Endothelial cell of umbilical vein (primary cell): ENCODE measurements around the gene CELF2.

Source experiments
- CTCF ChIP-seq, 2 donors: IDR thresholded peaks; 1 replicate in 1 of 2; 2 replicates in 1 of 2; pipeline ENCODE4 v1.5.1; 2011; ENCODE audit warnings: low read length in 2 of 2, mild to moderate bottlenecking in 2 of 2, moderate library complexity in 2 of 2, control low read depth in 1 of 2, inconsistent platforms in 1 of 2, low read depth in 1 of 2; ENCODE audit not compliant: insufficient read depth in 1 of 2; ENCODE audit errors: extremely low read depth in 1 of 2
- MAX ChIP-seq: IDR thresholded peaks from 2 replicates; pipeline ENCODE4 v1.6.1; 2011; ENCODE audit not compliant: insufficient read depth, insufficient read length
- MYC ChIP-seq: IDR thresholded peaks from one replicate; pipeline ENCODE4 v1.6.1; 2011; ENCODE audit warnings: mild to moderate bottlenecking, low read depth, low read length
- POLR2A ChIP-seq: IDR thresholded peaks from 2 replicates; pipeline ENCODE4 v1.6.1; 2012; ENCODE audit warnings: low read depth, mild to moderate bottlenecking, control low read depth, low read length

- TF ChIP-seq CTCF (IDR thresholded peaks at IDR 0.05; ENCODE audit: extremely low read depth in 1 of 2, insufficient read depth in 1 of 2, low read depth in 1 of 2, low read length in 2 of 2): no peak
- no peak for TF ChIP-seq POLR2A
- TF ChIP-seq MYC: no peak
- TF ChIP-seq MAX: no peak
Measured at GRCh38 chr10:11270858-11271179, 253.1 kb downstream of the CELF2 start.
